ENCODE data around the gene SDHAF1.
"Not testable (repeated sequence)": the region's sequence is repeated elsewhere in the genome, so short reads cannot be mapped to it uniquely, and the experiment has no call there.

SDHAF1 gene, protein sequence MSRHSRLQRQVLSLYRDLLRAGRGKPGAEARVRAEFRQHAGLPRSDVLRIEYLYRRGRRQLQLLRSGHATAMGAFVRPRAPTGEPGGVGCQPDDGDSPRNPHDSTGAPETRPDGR

DNA sequence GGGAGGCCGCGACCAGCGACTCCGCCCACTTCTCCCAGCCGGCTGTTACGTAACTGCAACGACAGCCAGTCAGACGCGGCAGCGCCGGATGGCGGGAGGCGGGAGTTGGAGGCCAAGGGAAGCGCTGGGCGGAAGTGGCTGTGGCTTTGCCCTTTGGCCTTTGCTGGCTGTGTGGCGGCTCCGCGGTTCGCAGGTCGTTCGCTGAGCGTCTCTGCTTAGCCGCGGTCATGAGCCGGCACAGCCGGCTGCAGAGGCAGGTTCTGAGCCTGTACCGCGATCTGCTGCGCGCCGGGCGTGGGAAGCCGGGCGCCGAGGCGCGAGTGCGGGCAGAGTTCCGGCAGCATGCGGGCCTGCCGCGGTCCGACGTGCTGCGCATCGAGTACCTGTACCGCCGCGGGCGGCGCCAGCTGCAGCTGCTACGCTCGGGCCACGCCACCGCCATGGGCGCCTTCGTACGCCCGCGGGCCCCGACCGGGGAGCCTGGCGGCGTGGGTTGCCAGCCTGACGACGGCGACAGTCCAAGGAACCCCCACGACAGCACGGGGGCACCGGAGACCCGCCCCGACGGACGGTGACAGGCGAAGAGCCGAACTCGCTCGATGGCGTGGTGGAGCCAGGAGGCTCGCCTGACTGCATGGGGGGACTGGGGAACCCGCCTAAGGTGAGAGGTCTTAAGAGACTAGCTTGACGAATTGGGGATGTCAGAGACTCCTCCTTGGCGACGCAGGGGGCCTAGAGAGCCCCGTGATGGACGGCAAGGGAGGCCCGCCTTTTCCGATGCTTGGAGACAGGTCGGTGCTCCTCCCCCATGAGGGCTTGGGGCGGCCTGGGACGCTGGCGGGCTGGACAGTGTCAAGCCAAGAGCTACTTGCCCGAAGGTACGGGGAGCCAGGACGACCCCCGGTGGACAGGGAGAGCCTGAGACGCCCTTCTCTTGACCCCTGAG, at the start of gene SDHAF1:
TSS of gene SDHAF1 (plus strand) at position 141 of the 946 bp plus-strand sequence. CDS start at position 228, 87 bp downstream.
- peak; percentile 93 for DNase-seq

DNA sequence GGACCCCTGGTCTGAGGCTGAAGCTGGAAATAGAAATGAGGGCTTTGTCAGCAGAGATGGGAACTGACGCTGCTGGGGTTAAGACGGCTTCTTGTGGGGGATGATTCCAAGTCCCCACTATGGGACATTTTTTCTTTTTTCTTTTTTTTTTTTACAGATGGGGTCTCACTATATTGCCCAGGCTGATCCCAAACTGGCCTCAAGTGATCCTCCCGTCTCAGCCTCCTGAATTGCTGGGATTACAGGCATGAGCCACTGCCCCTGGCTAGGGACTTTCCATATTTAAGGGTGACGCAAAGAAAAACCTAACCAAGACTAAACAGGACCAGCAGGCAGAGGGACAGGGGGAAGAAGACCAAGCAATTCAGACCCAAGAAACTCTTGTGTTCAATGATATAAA, 48.8 kb upstream of the SDHAF1 start:
- DNase-seq: no peak

DNA sequence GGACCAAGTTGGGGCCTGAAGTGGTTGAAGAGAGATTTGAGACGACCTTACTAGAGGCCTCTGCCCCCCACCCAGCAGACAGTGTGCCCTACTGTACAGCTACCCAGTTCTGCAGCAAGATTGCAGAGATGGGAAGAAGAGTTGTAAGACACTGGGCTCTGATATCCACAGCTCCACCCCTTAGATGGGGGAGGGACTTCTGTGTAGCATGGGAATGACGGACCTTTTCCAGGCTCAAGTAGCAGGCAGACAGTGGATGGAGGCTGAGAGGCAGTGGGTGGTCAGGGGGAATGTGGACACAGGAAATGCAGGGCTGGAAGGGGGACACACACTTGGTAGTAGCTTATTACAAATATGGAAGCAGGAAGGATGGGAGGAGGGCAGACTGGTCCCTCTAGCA, 45.9 kb upstream of the SDHAF1 start:
- DNase-seq: no peak

GRCh38 chr19:35955881-35956634, 38.9 kb upstream of the SDHAF1 start:
- DNase-seq: no peak

- DNase-seq: not testable (repeated sequence)
These were observed 37.6 kb upstream of the SDHAF1 start for GRCh38 chr19:35957411-35957810.

DNA sequence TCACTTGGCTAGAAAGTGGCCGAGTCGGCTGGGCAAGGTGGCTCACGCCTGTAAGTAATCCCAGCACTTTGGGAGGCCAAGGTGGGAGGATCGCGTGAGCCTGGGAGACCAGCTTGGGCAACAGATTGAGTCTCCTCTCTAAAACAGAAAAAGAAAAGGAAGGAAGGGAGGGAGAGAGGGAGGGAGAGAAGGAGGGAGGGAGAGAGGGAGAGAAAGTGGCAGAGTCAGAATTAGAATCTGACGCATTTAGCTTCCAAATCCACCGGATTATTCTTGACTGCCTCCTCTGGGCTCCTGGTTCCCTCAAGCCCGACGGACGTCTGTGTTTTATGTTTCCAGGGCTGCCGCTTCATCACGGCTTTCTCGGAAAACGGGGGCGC, 36.3 kb upstream of the SDHAF1 start:
- DNase-seq: no peak

GRCh38 chr19:35959040-35959967, 35.7 kb upstream of the SDHAF1 start:
- peak; percentile 87 for DNase-seq

GRCh38 chr19:35959968-35960320, 35.0 kb upstream of the SDHAF1 start:
- no peak for DNase-seq

DNA sequence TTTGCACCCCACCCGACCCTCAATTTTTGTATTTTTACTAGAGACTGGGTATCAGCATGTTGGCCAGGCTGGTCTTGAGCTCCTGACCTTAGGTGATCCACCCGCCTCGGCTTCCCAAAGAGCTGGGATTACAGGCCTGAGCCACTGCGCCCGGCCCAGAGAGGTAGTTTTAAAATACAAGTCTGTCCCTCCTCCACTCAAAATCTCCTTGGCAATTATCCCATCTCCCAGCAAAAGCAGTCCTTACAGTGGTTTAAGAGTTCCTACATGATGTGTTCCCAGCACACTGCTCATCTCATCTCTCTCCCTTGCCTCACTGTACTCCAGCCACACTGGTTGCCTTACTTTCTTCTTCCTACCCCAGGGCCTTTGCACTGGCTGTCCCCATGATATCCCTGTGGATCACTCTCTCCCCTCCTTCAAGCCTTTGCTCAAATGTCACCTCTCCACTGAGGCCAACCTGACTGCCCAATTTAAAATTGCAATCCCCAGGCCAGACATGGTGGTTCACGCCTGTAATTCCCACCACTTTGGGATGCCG, 34.5 kb upstream of the SDHAF1 start:
- no peak for DNase-seq

DNA sequence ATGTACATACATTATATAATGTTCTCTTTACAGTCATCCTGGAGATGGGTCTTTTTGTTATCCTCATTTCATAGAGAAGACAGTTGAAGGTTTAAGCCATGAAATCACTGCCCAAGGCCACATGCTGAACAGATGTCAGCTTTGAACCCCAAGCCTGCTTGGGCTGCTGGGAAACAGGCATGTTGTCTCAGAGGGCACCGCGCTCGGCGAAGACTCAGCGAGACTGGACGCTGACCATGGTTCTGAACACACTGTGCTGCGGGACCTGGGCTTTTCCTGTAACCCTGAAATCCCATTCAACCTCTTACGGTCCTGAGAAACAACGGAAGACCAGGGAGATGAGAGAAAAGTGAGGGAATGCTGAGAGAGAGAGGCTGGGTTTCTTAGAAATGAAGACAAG, 31.5 kb upstream of the SDHAF1 start:
- DNase-seq: peak; percentile 36

DNA sequence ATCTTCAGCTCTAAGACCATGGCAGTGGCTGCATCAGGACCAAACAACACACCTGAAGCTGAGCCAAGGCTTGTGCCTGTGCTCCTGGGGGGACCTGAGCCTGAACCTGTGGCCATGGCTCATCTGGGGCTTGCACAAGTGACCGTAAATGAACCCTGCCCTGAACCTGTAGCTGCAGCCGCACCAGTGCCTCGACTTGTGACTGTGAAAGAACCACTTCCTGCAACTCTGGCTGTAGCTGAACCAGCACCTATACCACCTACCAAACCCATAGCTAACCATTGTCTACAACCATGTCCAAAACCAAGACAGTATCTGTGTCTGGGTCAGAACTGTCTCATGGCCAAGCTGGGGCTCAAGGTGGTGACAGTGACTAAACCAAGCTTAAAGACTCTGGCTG, 28.2 kb upstream of the SDHAF1 start:
- no peak for DNase-seq

GRCh38 chr19:35973487-35973886, 21.5 kb upstream of the SDHAF1 start:
- DNase-seq: no peak

- no peak for DNase-seq
These were observed 19.3 kb upstream of the SDHAF1 start for GRCh38 chr19:35975608-35976214.

DNA sequence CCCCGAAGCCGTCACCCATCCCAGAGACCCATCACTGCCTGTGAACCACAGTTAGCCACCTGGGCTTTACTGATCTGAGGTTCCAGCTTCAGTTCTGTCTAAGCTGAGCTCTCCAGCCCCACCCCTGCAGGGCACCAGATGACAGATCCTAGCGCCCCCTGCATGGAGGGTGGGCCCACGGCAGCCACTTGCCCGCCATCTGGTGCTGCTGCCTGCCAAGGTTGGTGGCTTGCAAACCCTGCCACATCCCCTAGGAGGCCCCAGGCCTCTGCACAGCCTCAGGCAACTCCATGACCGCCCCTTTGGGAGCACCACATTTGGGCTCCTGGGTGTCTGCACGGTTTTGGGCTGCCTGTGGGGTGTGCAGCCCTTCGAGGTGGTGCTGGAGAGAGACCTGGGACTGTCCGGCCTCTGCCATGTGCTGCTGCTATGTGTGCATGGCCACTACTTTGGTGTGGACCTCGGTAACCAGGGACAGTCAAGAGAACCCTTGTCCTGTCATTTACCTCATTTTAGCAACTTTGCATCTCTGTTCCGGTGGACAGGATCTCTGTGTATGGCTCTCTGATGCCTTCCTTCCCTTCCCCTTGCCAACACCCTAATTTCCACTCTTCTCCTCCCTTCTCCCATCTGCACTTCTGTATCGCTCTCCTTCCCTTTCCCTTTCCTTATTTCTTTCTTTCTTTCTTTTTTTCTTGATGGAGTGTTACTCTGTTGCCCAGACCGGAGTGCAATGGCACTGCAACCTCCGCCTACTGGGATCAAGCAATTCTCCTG, 17.4 kb upstream of the SDHAF1 start:
- no peak for DNase-seq

GRCh38 chr19:35978271-35978670, 16.7 kb upstream of the SDHAF1 start:
- DNase-seq: no peak

DNA sequence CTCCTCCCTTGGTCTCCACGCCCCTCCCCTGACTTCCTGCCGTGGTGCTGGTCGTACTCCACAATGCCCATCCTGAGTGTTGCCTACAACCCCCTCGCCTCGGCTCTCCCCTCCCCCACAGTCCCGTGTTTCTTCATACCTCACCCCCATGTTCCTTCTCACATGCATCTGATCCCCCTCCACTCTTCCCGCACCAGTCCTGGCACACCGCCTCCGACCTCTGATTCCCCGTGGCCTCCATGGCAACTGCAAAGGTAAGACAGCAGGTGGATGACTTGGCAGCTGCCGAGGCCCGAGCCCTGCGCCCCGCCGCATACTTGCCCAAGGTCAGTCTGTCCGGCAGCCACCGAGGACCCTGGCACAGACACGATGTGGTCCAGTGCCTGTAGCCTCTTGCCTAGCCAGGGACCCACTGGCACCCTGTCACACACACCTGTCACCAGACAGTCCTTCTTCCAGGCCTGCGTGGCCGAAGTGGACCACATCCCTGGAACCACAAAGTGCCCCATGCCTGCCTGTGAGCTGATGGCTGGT, 16.1 kb upstream of the SDHAF1 start:
- no peak for DNase-seq

DNA sequence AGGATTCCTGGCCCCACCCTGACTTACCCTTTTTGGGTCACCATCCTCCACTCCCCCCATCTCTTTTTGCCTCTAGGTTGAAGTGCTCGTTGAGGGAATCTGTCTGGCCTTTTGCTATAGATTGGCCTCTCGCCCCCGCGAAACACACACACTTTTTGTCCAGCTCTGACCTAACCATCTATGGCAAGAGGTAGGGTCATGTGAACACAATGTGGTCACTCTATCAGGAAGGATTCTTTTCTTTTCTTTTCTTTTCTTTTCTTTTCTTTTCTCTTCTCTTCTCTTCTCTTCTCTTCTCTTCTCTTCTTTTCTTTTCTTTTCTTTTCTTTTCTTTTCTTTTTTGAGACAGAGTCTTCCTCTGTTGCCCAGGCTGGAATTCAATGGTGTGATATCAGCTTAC, 14.0 kb upstream of the SDHAF1 start:
- DNase-seq: not testable (repeated sequence)

GRCh38 chr19:35983177-35983576, 11.8 kb upstream of the SDHAF1 start:
- no peak for DNase-seq

DNA sequence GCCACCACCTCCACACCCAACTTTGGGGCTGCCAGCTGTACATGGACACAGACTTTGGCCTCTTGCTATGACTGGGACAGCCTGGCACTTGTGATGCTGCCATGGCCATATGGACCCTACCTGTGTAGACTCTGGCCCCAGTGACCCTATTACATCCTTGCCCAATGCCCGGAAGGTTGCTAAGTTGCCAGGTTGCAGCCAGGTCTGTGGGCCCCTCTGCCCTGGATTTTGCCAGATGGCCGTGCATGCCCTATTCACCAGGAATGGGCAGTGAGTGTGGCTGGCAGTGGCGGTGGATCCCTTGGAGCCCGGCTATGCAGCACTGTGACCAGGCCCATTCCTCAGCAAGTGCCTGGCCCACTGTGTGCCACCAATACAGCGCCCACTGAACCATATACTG, 8.9 kb upstream of the SDHAF1 start:
- no peak for DNase-seq

DNA sequence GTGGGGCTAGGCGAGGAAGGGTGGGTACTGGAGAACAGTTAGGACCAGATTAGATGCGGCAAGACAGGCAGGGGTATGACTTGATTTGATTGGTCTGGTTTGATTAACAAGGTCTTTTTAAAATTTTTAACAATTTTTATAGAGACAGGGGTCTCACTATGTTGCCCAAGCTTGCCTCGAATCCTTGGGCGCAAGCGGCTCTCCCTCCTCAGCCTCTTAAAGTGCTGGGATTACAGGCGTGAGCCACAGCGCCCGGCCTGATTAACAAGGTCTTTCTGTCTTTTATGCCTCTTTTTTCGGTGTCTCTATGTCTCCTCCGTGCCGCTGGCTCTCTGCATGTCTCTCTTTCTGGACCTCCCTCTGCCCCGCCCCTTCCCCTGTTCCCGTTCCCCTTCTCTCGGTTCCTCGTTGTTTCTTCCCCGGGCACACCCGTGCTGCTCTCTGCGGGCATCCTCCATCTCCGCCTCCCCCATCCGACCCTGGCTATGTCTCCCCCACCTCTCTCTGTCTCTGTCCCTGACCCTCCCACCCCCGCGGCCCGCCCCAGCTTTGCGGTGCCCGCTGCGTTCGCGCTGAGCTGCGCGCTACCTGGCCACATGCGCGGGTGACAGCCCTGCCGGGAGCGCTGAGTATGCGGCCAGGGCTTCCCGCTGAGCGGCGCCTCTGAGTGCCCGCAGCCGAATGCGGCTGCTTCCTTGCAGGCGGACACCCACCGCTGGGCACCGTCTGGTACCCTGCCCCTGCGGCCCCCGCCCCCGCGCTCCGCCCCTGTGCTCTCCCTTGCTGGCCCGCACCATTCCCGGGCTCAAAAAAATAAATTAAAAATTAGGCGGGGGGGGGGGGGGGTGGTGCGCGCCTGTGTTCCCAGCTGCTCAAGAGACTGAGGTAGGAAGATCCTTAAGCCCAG, 8.1 kb upstream of the SDHAF1 start:
- no peak for DNase-seq
